HG03575 (cell line): ENCODE measurements around the gene STXBP6.
"Not testable (repeated sequence)": the region's sequence is repeated elsewhere in the genome, so short reads cannot be mapped to it uniquely, and the experiment has no call there.

Experiments
- ATAC-seq: cut with Tn5 transposase; IDR thresholded peaks from one replicate; pipeline ENCODE4 v1.9.1; 2021; ENCODE audit not compliant: unreplicated experiment, insufficient number of reproducible peaks, low FRiP score; ENCODE audit errors: extremely low read depth

STXBP6 gene

GRCh38 chr14:24938593-24938992 lies 111.4 kb downstream of the STXBP6 start:
- no peak for ATAC-seq

DNA sequence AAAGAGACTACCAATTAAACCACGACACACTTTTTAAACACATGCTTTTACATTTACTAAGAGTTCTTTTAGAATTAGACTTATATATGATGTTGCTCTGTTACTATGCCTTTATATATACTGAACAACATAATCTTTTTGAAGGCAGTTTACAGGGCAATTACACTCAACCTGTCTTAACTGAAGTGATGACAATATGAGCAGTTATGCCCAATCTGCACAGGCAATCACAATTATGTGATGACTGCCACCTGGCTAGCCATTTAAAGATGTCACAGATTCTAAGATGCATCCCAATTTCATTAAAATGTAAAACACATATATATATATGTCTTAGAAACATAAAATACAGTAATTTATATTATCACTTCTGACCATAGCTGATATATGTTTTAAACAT lies 112.6 kb downstream of the STXBP6 start:
- no peak for ATAC-seq

DNA sequence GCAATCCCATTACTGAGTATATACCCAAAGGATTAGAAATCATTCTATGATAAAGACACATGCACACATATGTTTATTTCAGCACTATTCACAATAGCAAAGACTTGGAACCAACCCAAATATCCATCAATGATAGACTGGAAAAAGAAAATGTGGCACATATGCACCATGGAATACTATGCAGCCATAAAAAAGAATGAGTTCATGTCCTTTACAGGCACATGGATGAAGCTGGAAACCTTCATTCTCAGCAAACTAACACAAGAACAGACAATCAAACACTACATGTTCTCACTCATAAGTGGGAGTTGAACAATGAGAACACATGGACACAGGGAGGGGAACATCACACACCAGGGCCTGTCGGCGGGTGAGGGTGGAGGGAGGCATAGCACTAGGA lies 113.2 kb downstream of the STXBP6 start:
- ATAC-seq: not testable (repeated sequence)

DNA sequence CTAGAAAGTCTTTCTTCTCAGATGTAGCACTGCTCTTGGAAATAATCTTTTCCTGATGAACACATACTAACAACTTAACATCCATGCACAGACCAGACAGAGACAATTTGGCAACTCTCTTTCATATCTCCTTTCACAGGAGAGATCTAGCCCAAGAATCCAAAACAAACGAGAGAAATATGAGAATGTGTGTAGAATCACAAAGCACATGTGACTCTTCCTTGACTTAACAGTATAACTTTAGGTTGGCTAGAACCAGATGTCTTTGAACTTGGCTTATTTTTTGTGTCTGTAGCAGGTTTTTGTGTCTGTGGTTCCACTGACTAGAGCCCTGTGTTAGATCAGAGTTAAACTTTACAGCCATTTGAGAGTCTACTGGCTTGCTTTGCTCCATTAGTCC lies 114.2 kb downstream of the STXBP6 start:
- no peak for ATAC-seq

DNA sequence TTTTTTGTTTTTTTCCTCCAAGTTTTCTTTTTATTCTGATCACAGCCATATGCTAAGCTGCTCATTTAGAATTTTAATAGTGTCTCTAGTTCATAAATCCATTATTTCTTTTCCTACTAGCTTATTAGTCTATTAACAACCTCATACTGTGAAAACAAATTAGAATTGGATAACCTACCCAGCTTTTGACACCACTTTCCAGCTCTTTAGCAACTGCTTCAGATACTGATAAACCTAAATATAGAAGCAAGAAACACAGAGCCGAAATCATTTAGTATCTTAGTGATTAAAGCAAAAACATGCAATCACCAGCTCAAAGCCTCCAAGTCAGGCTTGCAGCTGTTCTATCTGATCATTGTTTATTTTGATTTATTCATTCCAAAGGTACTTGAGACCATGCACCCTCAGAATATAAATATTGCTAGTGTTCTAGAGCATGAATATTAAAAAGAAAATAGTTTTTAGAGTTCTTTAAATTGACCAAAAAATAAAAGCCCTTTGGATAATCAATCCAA lies 121.5 kb downstream of the STXBP6 start:
- no peak for ATAC-seq

- ATAC-seq: no peak
Observed at GRCh38 chr14:24927809-24928208, 122.1 kb downstream of the STXBP6 start.

GRCh38 chr14:24925771-24926374 lies 124.1 kb downstream of the STXBP6 start:
- no peak for ATAC-seq

DNA sequence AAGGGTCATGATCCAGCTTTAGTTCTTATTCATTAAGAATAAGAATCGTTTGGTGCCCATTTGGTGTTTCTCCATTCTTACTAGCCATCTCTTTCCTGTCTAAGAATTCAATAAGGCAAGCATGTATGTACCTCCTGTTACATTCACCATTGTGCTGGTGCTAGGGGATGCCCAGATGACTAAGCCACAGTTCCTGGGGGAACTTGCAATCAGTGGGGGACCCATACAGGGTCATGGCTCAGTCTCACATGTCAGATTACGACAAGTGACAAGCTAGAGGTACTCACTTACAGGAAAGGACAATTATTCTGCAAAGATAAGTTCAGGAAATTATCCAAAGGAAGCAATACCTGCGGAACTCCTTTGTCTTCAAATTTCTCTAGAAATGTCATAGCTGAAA lies 125.4 kb downstream of the STXBP6 start:
- no peak for ATAC-seq

DNA sequence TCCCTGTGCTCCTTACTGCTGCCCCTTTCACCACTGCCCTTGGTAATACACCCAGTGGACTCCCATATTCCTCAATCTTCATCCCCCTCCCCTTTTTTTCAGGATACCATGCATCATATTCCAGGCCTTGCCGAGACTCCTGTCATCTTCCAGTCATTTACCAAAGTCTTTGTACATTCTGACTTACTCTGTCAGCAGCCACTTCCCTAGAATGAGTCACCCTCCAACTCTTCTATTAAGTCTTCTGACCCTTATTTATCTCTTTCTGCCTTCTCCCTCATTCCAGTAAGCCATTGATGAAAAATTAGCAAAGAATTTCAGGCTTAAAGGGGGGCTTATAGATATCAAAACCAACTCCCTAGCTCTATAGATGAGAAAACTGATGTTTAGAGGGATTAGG lies 128.0 kb downstream of the STXBP6 start:
- ATAC-seq: no peak

GRCh38 chr14:24920265-24921075 lies 129.5 kb downstream of the STXBP6 start:
- ATAC-seq: no peak

DNA sequence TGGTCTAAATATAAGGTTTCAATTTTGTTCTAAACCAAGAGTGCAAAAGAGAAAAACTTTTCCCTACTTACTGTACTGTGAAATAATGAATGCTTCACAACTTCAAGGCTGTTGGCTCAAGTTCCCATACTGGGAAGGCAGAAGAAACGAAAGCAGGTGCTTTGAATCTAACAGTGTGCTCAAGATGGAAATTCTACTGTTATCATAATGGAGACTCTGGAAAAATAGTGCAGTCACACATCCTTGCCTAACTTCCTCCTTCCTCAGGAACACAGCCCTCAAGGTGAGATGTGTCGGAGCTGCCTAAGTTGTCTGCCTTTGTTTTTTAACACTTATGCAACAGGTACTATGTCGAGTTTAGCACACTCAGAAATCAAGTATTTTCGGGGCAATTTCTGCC lies 131.1 kb downstream of the STXBP6 start:
- ATAC-seq: no peak

- ATAC-seq: no peak
Observed at GRCh38 chr14:24915958-24916595, 133.9 kb downstream of the STXBP6 start.

GRCh38 chr14:24915403-24915921 lies 134.5 kb downstream of the STXBP6 start:
- ATAC-seq: no peak

GRCh38 chr14:24913746-24914145 lies 136.2 kb downstream of the STXBP6 start:
- no peak for ATAC-seq

DNA sequence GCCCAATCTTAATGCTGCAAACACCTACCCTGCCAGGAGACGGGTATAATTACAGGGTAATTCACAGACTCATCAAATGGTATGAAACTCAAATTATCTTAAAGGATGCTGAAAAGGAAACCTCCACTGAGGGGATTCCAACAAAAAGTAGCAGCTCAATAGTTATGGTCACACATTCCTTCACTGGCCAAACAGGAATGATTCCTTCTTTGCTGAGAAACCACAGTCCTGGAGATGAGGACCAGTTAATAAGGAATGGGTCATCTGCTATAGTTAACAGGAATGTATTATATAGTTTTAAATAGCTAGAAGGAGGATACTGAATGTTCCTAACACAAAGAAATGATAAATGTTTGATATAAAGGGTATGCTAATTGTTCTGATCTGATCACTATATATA lies 136.9 kb downstream of the STXBP6 start:
- no peak for ATAC-seq

DNA sequence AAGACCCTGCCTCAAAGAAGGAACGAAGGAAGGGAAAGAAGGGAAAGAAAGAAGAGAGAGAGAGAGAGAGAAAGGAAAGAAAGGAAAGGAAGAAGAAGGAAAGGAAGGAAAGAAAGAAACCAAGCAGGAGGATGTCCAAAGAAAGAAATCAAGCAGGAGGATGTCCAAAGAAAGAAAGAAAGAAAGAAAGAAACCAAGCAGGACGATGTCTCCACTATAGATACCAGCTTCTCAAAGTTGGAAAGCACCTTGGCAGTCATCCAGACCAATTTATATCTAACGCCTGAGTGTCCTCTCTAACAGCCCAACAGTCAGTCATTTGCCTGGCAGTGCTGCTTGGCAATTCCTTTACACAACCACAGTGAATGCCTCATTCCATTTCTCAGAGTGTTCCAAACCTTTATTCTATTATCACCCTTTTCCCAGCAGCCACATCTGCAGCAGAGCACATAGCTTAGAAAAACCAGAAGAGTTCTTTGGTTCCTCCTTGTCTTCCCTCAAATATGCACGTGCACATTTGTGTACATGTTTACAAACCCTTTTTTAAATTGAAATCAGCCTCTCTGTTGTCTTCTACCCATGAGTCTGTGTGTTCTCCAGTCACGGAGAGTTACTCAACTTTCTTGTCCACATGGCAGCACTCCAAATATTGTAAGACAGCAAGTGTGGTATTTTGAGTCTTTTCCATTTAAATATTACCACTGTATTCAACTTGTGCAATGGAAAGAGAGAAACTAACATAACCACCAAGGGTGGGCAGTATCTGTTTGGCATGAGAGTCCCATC lies 138.4 kb downstream of the STXBP6 start:
- no peak for ATAC-seq

DNA sequence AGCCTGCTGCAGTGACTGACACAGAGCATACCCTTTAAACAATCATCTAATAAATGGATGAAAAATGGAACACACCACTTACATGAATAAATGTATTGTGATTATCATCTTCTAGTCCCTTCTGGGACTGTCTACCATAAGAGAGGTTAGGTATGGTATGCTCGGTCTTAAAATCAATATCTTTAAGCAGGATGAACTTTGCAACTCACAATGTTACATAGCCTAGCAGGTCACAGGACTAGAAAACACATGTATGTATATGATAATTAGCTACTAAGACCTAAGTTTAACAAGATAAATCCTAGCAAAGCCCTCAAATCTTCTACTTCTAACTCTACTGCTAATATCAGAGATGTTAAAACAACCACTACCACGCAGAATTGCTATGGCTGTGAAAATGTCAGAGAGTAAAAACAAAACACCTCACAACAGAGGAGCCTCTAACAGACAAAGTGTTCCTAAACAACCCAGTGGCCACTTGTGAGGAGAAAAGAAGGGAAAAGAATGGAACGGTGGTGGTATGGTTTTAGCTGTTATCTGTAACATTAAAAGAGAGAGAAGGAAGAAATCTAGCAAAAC lies 139.4 kb downstream of the STXBP6 start:
- ATAC-seq: no peak

DNA sequence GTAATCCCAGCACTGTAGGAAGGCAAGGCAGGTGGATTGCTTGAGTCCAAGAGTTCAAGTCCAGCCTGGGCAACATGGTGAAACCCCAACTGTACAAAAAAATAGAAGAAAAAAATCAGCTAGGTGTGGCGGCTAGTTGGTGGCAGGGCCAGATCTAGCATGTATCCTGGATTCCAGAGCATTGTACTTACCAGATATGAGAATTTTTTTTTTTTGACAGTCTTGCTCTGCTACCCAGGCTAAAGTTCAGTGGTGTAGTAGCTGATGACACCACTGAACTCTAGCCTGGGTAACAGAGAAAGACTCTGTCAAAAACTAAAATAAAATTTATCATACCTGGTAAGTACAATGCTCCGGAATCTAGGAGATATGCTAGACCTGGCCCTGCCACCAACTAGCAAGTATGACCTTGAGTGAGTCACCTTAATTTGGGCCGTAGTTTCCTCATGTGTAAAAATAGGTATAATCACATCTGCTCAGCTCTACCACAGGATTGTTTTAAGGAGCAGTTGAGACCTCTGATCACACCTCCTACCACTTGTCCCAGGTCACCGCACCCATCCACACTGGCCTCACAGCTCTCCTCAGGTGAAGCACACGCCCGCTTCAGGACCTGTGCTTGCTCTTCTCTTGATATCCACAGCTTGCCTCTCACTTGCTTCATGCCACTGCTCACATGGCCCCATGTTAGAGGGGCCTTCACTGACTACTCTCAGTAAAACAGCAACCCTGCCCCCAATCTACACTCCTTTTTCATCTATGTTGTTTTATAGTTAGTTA lies 140.2 kb downstream of the STXBP6 start:
- no peak for ATAC-seq
